LNCaP clone FGC (cell line): Measurements from ENCODE around the gene RNF25.

Source experiments
- DNase-seq: peaks from one replicate; pipeline ENCODE4 v3.0.0-alpha.2; 2011; ENCODE audit warnings: low read depth
- H3K4me3 ChIP-seq: 2 replicates; pipeline ENCODE4 v1.5.1; 2011; ENCODE audit warnings: mild to moderate bottlenecking, low read depth, low read length, control low read depth
- TF ChIP-seq, protein P1 (sequence below): IDR thresholded peaks from 2 replicates; pipeline ENCODE4 v1.5.1; 2012; ENCODE audit warnings: mild to moderate bottlenecking; ENCODE audit not compliant: control insufficient read depth, insufficient read depth; ENCODE audit errors: extremely low read depth

Gene RNF25

DNA sequence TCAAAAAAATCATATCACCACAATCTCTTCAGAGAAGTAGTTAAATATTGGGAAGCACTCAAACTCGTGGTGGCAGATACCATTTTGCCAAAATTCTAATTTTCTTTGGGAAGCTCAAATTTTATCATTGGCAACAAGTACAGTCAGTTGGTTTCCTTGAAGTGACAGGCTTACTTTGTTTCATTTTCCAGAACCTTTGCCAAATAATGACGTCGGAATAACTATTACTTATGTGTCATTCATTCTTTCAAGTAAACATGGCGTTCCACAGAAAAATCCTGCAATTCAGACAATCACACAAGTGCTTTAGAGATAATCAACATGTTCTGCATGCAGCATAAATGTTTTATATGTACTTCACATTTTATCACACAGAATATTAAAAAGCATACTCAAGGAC, 44.3 kb upstream of the RNF25 start:
- H3K4me3 ChIP-seq = no peak overlapping the region
- TF ChIP-seq, protein P1, sequence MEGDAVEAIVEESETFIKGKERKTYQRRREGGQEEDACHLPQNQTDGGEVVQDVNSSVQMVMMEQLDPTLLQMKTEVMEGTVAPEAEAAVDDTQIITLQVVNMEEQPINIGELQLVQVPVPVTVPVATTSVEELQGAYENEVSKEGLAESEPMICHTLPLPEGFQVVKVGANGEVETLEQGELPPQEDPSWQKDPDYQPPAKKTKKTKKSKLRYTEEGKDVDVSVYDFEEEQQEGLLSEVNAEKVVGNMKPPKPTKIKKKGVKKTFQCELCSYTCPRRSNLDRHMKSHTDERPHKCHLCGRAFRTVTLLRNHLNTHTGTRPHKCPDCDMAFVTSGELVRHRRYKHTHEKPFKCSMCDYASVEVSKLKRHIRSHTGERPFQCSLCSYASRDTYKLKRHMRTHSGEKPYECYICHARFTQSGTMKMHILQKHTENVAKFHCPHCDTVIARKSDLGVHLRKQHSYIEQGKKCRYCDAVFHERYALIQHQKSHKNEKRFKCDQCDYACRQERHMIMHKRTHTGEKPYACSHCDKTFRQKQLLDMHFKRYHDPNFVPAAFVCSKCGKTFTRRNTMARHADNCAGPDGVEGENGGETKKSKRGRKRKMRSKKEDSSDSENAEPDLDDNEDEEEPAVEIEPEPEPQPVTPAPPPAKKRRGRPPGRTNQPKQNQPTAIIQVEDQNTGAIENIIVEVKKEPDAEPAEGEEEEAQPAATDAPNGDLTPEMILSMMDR = no peak
- no peak for DNase-seq

- H3K4me3 ChIP-seq = no peak overlapping the region
- DNase-seq = no peak
- TF ChIP-seq, protein P1 = no peak
Observed at GRCh38 chr2:218713922-218714321, 42.1 kb upstream of the RNF25 start.

DNA sequence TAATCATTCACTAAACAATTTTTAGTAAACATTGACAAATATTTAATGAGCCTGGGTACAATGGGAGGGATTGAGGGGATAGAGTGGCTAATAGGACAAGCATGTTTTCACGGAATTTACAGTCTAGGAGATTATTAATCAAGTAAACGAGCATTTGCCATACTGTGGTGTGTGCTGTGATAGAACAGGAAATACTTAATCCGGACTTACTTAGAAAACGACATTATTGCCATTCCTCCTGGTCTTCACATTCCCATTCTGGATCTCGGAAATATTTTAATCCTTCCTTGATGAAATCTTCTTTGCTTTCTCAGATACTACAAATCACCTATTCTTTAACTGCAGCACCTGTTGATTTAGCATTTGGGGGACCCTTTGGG, 39.7 kb upstream of the RNF25 start:
- TF ChIP-seq, protein P1 = no peak
- DNase-seq = no peak
- H3K4me3 ChIP-seq = peak overlapping the region; percentile 75

GRCh38 chr2:218710687-218711549, 39.1 kb upstream of the RNF25 start, which contains the start of gene TTLL4:
TTLL4 (plus strand) TSS chr2:218710835; CDS start chr2:218737677, 26,842 bp downstream.
- TF ChIP-seq, protein P1 = peak; percentile 93
- peak; percentile 77 for DNase-seq
- peak within 1 kb of the TSS; percentile 75 for H3K4me3 ChIP-seq

- peak overlapping the region; percentile 75; the same call in 1 of the 2 replicates for H3K4me3 ChIP-seq
- TF ChIP-seq, protein P1 = no peak
- no peak for DNase-seq
Observed at GRCh38 chr2:218710334-218710686, 38.5 kb upstream of the RNF25 start.

- H3K4me3 ChIP-seq = no peak overlapping the region
- no peak for DNase-seq
- TF ChIP-seq, protein P1 = no peak
Observed at GRCh38 chr2:218709908-218710307, 38.1 kb upstream of the RNF25 start.

- TF ChIP-seq, protein P1 = no peak
- no peak overlapping the region for H3K4me3 ChIP-seq
- DNase-seq = no peak
Observed at GRCh38 chr2:218708086-218708485, 36.3 kb upstream of the RNF25 start.
